GM18868 (cell line): ENCODE results near the gene CUBN.

Experiments
- ATAC-seq: cut with Tn5 transposase; IDR thresholded peaks from one replicate; pipeline ENCODE4 v1.9.1; 2021; ENCODE audit warnings: mild to moderate bottlenecking, moderate library complexity; ENCODE audit not compliant: unreplicated experiment

The CUBN gene

GRCh38 chr10:16992611-16993119 is 136.9 kb downstream of the CUBN start:
- ATAC-seq = no peak

- no peak for ATAC-seq
Observed at GRCh38 chr10:16991011-16991410, 138.6 kb downstream of the CUBN start.

- no peak for ATAC-seq
Observed at GRCh38 chr10:16989826-16990293, 139.8 kb downstream of the CUBN start.

GRCh38 chr10:16988900-16989299 is 140.7 kb downstream of the CUBN start:
- no peak for ATAC-seq

- no peak for ATAC-seq
Observed at GRCh38 chr10:16987976-16988610, 141.5 kb downstream of the CUBN start.

- ATAC-seq = no peak
Observed at GRCh38 chr10:16987206-16987621, 142.4 kb downstream of the CUBN start.

- ATAC-seq = no peak
Observed at GRCh38 chr10:16986406-16987205, 143.0 kb downstream of the CUBN start.

GRCh38 chr10:16986082-16986405 is 143.6 kb downstream of the CUBN start:
- ATAC-seq = no peak

- ATAC-seq = no peak
Observed at GRCh38 chr10:16984242-16984641, 145.4 kb downstream of the CUBN start.

GRCh38 chr10:16976803-16977202 is 152.8 kb downstream of the CUBN start:
- ATAC-seq = no peak

GRCh38 chr10:16975188-16975587 is 154.4 kb downstream of the CUBN start:
- no peak for ATAC-seq

GRCh38 chr10:16968416-16969041 is 161.1 kb downstream of the CUBN start:
- no peak for ATAC-seq

GRCh38 chr10:16967866-16968415 is 161.7 kb downstream of the CUBN start:
- no peak for ATAC-seq

- no peak for ATAC-seq
Observed at GRCh38 chr10:16966991-16967865, 162.4 kb downstream of the CUBN start.

- ATAC-seq = no peak
Observed at GRCh38 chr10:16965740-16966447, 163.7 kb downstream of the CUBN start.

GRCh38 chr10:16965344-16965616 is 164.3 kb downstream of the CUBN start:
- ATAC-seq = no peak

GRCh38 chr10:16964576-16965343 is 164.9 kb downstream of the CUBN start:
- no peak for ATAC-seq

GRCh38 chr10:16960551-16960950 is 169.1 kb downstream of the CUBN start:
- no peak for ATAC-seq

- no peak for ATAC-seq
Observed at GRCh38 chr10:16957038-16957437, 172.6 kb downstream of the CUBN start.
